ENCODE data around the gene SERPINB7. TPM values are rescaled to one million over a fixed set of nuclear protein-coding genes. Genes with fewer than 3 reads are reported as not detected.

Gene SERPINB7
- total and polyA plus RNA-seq, 2 experiments from 2014 or later, result 0.10 to 0.77 TPM

DNA sequence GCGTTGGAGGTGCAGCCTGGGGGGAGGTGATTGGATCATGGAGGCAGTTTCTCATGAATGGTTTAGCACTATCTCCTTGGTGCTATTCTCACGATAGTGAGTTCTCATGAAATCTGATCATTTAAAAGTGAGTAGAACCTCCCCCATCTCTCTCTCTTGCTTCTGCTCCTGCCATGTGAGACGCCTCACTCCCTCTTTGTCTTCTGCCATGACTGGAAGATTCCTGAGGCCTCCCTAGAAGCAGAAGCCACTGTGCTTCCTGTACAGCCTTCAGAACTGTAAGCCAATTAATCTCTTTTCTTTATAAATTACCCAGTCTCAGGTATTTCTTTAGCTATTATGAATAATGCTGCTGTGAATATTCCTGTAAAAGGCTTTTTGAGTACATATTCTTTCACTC lies 52.9 kb downstream of the SERPINB7 start:
- Histone ChIP-seq H3K4me2 (no peak overlapping the region), H3K9me2 (replicated peaks; ENCODE audit: insufficient read depth) (no peaks in the 10 kb centered on the region)

DNA sequence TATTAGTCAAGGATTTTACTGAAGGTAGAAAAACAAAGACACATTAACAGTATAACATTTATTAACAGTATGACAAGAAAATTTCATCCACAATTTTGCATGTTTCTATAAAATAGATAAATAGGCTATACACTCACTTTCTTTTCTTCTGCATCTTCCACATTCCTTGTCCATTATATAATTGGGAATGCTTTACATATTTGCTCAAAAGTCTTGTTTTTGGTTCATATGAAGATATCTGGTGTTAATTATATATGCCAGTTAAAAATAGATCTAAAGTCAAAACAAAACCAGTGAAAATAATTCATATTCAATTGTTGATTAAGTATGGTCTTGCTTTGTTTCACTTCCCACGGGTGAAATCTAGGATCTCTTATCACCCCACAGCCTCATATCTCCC lies 53.4 kb downstream of the SERPINB7 start:
- H3K9me2 ChIP-seq (replicated peaks; ENCODE audit: insufficient read depth), result no peaks in the 10 kb centered on the region
- whole genome bisulfite sequencing (ENCODE audit: low lambda C conversion rate, missing lambda C conversion rate), result 24% methylated on average over 1 of the region's 1 CpG
- H3K4me3 ChIP-seq, result no peak overlapping the region
- TF ChIP-seq EZH2phosphoT487 (IDR thresholded peaks at IDR 0.05; ENCODE audit: low read depth, severe bottlenecking, unreplicated experiment), result no peak
- TF ChIP-seq, protein P1, sequence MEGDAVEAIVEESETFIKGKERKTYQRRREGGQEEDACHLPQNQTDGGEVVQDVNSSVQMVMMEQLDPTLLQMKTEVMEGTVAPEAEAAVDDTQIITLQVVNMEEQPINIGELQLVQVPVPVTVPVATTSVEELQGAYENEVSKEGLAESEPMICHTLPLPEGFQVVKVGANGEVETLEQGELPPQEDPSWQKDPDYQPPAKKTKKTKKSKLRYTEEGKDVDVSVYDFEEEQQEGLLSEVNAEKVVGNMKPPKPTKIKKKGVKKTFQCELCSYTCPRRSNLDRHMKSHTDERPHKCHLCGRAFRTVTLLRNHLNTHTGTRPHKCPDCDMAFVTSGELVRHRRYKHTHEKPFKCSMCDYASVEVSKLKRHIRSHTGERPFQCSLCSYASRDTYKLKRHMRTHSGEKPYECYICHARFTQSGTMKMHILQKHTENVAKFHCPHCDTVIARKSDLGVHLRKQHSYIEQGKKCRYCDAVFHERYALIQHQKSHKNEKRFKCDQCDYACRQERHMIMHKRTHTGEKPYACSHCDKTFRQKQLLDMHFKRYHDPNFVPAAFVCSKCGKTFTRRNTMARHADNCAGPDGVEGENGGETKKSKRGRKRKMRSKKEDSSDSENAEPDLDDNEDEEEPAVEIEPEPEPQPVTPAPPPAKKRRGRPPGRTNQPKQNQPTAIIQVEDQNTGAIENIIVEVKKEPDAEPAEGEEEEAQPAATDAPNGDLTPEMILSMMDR (IDR thresholded peaks at IDR 0.05; ENCODE audit: poor library complexity), result no peak
- TF ChIP-seq EZH2 (IDR thresholded peaks at IDR 0.05; ENCODE audit: borderline replicate concordance), result no peak
- H3K27ac ChIP-seq, result no peak overlapping the region
- no peaks in the 10 kb centered on the region for H4K20me1 ChIP-seq (ENCODE audit: insufficient read depth, poor library complexity, severe bottlenecking)
- no peak for DNase-seq (ENCODE audit: low spot score)
- no peaks in the 10 kb centered on the region for H3K79me2 ChIP-seq
- no peak overlapping the region for H2AFZ ChIP-seq
- no peaks in the 10 kb centered on the region for H3K4me1 ChIP-seq (ENCODE audit: insufficient read depth)
- no peak overlapping the region for H3K4me2 ChIP-seq
- H3K27me3 ChIP-seq, result no peaks in the 10 kb centered on the region
- H3K9me3 ChIP-seq (ENCODE audit: low read depth), result no peaks in the 10 kb centered on the region
- no peaks in the 10 kb centered on the region for H3K36me3 ChIP-seq (replicated peaks; ENCODE audit: insufficient read depth, low read depth)

More for the DNA sequence above, 52.9 kb downstream of the SERPINB7 start:
- Histone ChIP-seq H3K4me3 (no peak overlapping the region), H2AFZ (no peak overlapping the region), H3K27ac (no peak overlapping the region), H3K79me2 (no peaks in the 10 kb centered on the region), H3K36me3 (replicated peaks; ENCODE audit: insufficient read depth, low read depth) (no peaks in the 10 kb centered on the region), H4K20me1 (ENCODE audit: insufficient read depth, poor library complexity, severe bottlenecking) (no peaks in the 10 kb centered on the region), H3K9me3 (ENCODE audit: low read depth) (no peaks in the 10 kb centered on the region), H3K4me1 (ENCODE audit: insufficient read depth) (no peaks in the 10 kb centered on the region), H3K27me3 (no peaks in the 10 kb centered on the region)
- no peak for DNase-seq (ENCODE audit: low spot score)
- TF ChIP-seq EZH2phosphoT487 (IDR thresholded peaks at IDR 0.05; ENCODE audit: low read depth, severe bottlenecking, unreplicated experiment), result no peak
- TF ChIP-seq EZH2 (IDR thresholded peaks at IDR 0.05; ENCODE audit: borderline replicate concordance), result no peak
- TF ChIP-seq, protein P1 (IDR thresholded peaks at IDR 0.05; ENCODE audit: poor library complexity), result no peak
- WGBS (ENCODE audit: low lambda C conversion rate, missing lambda C conversion rate), result 75% methylated on average over 3 of the region's 3 CpGs

DNA sequence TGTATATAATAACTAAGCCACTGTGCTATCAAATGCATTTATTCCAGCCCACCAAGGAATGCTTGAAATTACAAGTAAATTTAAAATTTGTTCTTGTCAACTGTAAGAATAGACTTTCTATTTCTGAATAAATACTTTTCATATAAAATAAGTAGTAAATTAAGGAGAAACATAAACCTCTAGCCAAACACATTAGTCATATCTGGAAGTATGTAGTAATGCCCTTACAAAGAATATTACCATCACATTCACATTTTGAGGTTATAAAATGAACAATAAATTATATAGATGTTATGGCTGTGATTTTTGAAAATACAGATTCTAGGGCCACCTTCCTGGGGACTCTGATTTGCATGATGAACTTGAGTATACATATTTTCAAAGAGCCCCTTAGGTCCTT lies 54.7 kb downstream of the SERPINB7 start:
- no peak overlapping the region for H3K27ac ChIP-seq
- no peaks in the 10 kb centered on the region for H3K9me2 ChIP-seq (replicated peaks; ENCODE audit: insufficient read depth)
- H3K4me2 ChIP-seq, result no peak overlapping the region
- TF ChIP-seq, protein P1 (IDR thresholded peaks at IDR 0.05; ENCODE audit: poor library complexity), result no peak
- TF ChIP-seq EZH2 (IDR thresholded peaks at IDR 0.05; ENCODE audit: borderline replicate concordance), result no peak
- TF ChIP-seq EZH2phosphoT487 (IDR thresholded peaks at IDR 0.05; ENCODE audit: low read depth, severe bottlenecking, unreplicated experiment), result no peak
- H2AFZ ChIP-seq, result no peak overlapping the region
- H4K20me1 ChIP-seq (ENCODE audit: insufficient read depth, poor library complexity, severe bottlenecking), result no peaks in the 10 kb centered on the region
- H3K36me3 ChIP-seq (replicated peaks; ENCODE audit: insufficient read depth, low read depth), result no peaks in the 10 kb centered on the region
- H3K4me1 ChIP-seq (ENCODE audit: insufficient read depth), result no peaks in the 10 kb centered on the region
- no peak overlapping the region for H3K4me3 ChIP-seq
- H3K9me3 ChIP-seq (ENCODE audit: low read depth), result no peaks in the 10 kb centered on the region
- H3K79me2 ChIP-seq, result no peaks in the 10 kb centered on the region
- no peaks in the 10 kb centered on the region for H3K27me3 ChIP-seq
- no peak for DNase-seq (ENCODE audit: low spot score)
